GM12875 (cell line): Measurements from ENCODE around the gene LBX1.

Experiments used
- H3K4me3 ChIP-seq: one replicate; pipeline ENCODE4 v1.5.1; 2011; ENCODE audit warnings: low read depth, low read length, control low read depth
- TF ChIP-seq, protein P1 (sequence below): IDR thresholded peaks from 2 replicates; pipeline ENCODE4 v1.5.1; 2011; ENCODE audit warnings: low read depth, mild to moderate bottlenecking, control low read depth, inconsistent platforms, low read length, moderate library complexity, borderline replicate concordance; ENCODE audit not compliant: insufficient read depth

Gene LBX1

DNA sequence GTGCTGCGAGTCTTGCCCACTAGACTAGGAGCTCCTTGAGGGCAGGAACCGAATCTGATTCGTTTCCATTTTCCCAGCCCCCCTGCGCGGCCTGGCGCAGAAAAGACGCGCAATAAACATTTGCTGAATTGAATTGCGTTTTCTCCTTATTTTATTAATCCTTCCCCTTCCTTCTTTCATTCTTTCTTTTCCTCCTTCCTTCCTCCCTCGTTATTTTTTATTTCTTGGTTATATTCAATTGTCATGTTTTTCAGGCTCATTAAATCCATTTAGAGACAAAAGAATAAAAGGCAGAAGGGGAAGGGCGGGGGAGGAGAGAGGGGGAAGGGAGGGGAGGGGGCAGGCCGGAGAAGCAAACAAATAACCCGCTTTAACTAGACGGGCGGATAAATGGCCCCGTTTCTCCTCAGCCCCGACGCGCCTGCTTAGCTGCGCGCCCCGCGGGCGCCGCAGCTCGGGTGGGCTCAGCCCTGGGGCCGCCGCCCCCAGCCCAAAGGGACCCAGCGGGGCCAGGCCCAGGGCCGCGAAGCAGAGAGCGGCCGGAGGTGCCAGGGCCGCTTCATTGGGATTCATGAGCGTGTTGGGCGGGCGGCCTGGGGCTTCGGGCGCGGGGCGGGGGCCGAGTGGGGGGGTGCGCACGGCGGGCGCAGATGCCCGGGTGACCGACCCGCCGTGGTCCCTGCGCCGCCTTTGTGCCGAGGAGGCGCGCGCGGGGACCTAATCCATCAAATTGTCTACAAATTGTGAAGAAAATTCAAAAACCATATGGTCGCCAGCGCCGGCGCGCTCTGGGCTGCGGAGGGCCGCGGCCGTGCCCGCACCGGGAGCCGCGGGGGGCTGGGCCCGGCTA, 5.0 kb downstream of the LBX1 start:
- TF ChIP-seq, protein P1, sequence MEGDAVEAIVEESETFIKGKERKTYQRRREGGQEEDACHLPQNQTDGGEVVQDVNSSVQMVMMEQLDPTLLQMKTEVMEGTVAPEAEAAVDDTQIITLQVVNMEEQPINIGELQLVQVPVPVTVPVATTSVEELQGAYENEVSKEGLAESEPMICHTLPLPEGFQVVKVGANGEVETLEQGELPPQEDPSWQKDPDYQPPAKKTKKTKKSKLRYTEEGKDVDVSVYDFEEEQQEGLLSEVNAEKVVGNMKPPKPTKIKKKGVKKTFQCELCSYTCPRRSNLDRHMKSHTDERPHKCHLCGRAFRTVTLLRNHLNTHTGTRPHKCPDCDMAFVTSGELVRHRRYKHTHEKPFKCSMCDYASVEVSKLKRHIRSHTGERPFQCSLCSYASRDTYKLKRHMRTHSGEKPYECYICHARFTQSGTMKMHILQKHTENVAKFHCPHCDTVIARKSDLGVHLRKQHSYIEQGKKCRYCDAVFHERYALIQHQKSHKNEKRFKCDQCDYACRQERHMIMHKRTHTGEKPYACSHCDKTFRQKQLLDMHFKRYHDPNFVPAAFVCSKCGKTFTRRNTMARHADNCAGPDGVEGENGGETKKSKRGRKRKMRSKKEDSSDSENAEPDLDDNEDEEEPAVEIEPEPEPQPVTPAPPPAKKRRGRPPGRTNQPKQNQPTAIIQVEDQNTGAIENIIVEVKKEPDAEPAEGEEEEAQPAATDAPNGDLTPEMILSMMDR, result no peak
- no peak overlapping the region for H3K4me3 ChIP-seq

DNA sequence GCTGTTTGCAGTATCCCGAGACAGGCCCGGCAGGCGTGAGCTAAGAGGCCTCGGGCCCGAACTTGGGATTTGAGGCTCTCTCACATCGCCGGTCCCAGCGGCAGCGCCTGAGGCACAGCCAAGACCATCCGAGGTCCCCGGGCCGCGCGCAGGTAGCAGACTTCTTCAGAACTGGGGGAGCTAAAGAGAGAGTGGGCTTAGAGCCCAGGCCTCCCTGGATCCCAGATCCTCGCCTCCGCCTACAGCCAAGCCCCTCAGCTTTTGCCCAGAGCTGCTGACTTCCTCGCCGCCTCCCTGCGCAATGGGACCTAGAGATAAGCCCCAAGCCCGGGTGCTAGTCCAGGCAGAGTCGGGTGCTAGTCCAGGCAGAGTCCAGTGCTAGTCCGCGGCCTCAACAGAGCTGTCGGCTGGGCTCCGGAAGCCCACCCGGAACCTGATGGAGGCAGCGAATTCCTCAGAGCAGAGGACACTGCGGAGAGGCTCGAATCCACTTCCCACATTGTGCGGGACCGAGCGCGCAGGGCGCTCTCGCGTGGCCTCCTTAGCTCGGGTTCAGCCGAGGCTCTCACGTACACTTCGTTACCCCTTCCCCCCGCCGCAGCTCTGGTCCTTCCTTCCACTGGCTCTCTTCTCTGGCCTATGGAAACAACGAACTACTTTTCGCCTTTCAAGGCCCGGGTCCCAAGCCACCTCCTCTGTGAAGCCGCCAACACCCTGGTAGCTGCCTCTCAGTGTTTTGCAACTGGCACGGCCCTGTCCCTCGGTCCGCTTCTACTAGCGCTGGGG, 5.8 kb downstream of the LBX1 start:
- H3K4me3 ChIP-seq, result no peak overlapping the region
- TF ChIP-seq, protein P1, result no peak

- H3K4me3 ChIP-seq, result no peak overlapping the region
- TF ChIP-seq, protein P1, result no peak
These were observed 6.5 kb downstream of the LBX1 start for GRCh38 chr10:101222683-101223273.

DNA sequence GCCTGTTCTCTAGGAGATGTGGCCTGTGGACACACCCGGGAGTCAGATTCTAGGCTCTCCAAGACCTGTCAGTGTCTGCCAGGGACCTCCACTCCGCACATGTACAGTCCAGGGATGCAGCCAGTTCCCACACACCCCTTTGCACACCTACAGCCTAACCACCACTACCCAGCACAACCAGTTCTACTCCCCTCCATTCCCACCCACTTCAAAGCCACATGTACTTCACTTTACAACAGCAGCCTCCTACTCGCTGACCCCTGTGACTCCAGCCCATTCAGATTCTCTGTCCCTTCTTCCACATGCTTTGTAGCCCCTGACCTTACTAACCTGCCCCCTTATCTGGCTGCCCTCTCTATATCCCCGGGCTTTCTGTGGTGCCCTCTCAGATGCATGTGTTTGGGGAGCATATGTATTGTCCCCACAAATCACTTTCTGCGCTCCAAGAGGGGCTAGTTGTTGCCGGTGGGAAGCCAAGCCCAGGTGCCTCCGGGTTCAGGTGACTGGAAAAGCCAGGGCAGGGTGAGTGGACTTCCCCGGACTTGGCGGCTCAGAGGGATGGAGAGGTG, 7.2 kb downstream of the LBX1 start:
- TF ChIP-seq, protein P1, result no peak
- H3K4me3 ChIP-seq, result no peak overlapping the region

DNA sequence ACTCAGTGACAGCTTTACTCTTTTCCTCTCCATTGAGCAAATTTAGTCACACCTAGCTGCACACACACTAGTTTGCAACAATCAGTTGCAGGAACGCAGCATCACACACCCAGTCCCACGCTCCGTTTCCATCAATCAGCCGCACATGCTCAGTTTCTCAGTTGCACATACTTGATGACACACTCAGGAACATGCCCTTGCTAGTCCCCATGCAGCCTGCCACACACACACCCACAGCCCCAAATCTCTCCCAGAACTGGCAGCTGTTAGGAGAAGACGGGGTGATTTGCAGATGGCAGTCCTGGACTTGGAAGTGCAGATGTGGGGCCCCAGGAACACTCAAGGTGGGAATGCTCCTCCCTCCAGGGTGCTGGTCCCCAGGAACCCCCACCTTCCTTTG, 7.7 kb downstream of the LBX1 start:
- TF ChIP-seq, protein P1, result no peak
- no peak overlapping the region for H3K4me3 ChIP-seq

- TF ChIP-seq, protein P1, result no peak
These were observed 9.3 kb downstream of the LBX1 start for GRCh38 chr10:101219946-101220451.

More at GRCh38 chr10:101219946-101220451, 9.3 kb downstream of the LBX1 start:
- no peak overlapping the region for H3K4me3 ChIP-seq
